Heart right ventricle (tissue), 16 donors: ENCODE measurements around the gene AMN. TPM values are rescaled to one million over a fixed set of nuclear protein-coding genes. Genes with fewer than 3 reads are reported as not detected.

Source experiments
- ATAC-seq, 8 donors: fragments of 200-7000 bp; cut with Tn5 transposase; one replicate each; pipeline ENCODE4 v1.9.1; 2020; ENCODE audit warnings: mild to moderate bottlenecking in 8 of 8, moderate library complexity in 8 of 8, moderate number of reproducible peaks in 1 of 8
- DNase-seq, 2 donors: peaks; one replicate each; pipeline ENCODE4 v3.0.0-alpha.2; 2020
- H3K27ac ChIP-seq, 10 donors: fragments of 200-600 bp; sonication (generic) in 2 of 10; one replicate each; pipeline versions ENCODE4 v1.5.0 to v1.8.0; 2020 to 2022; ENCODE audit warnings: mild to moderate bottlenecking in 3 of 10
- H3K27me3 ChIP-seq, 7 donors: fragments of 200-600 bp; one replicate each; pipeline ENCODE4 v1.8.0; 2021 to 2022; ENCODE audit warnings: mild to moderate bottlenecking in 2 of 7
- H3K36me3 ChIP-seq, 9 donors: fragments of 200-600 bp; sonication (generic) in 1 of 9; one replicate each; pipeline versions ENCODE4 v1.5.0 to v1.8.0; 2020 to 2022; ENCODE audit warnings: mild to moderate bottlenecking in 2 of 9
- H3K4me1 ChIP-seq, 9 donors: fragments of 200-600 bp; sonication (generic) in 1 of 9; one replicate each; pipeline versions ENCODE4 v1.5.0 to v1.8.0; 2020 to 2022; ENCODE audit warnings: mild to moderate bottlenecking in 4 of 9
- H3K4me3 ChIP-seq, 10 donors: fragments of 200-600 bp; sonication (generic) in 2 of 10; one replicate each; pipeline versions ENCODE4 v1.5.0 to v1.8.0; 2020 to 2022; ENCODE audit warnings: mild to moderate bottlenecking in 7 of 10, moderate library complexity in 2 of 10
- H3K9me3 ChIP-seq, 11 donors: fragments of 200-600 bp in 10 of 11; sonication (generic) in 2 of 11; one replicate each; pipeline versions ENCODE4 v1.5.0 to v1.8.0; 2013 to 2022; ENCODE audit warnings: mild to moderate bottlenecking in 2 of 11, control low read depth in 1 of 11, moderate library complexity in 1 of 11
- CTCF ChIP-seq, 9 donors: fragments of 200-600 bp; sonication (generic) in 2 of 9; IDR thresholded peaks; one replicate each; pipeline versions ENCODE4 v1.5.0 to v1.8.0; 2021 to 2022; ENCODE audit warnings: antibody characterized with exemption in 9 of 9, mild to moderate bottlenecking in 5 of 9, moderate library complexity in 1 of 9
- WGBS, 2 donors: extraction: QIAGEN DNeasy Blood & Tissue Kit; methylation state at CpG; one replicate each; pipeline ENCODE4 v1.1.7; 2013; ENCODE audit warnings: inconsistent platforms in 1 of 2; 5-methylcytosine and 5-hydroxymethylcytosine counted together
- intact Hi-C, 10 donors: fragments of 100-400 bp; cut with DNase I; formaldehyde crosslinking; loops; one replicate each; pipeline versions ENCODE4 v1.11.1 to v1.14.2; 2022
- polyA plus RNA-seq, 2 donors: library from polyadenylated mRNA; stranded (reverse); fragments of 200-250 nt; gene quantifications; one replicate each; pipeline ENCODE4 v1.2.3, GENCODE V29; 2013
- total RNA-seq, 10 donors: library from RNA; stranded (reverse); fragmentation: NEBNext Ultra II Directional in 3 of 10; extraction: Animal tissue kit (Norgen Biotek cat#: 25700) in 3 of 10; gene quantifications; one replicate each; pipeline versions ENCODE4 v1.2.1 to v1.2.4, GENCODE V29; 2021 to 2023
- donor health status: Arrhythmogenic right ventricular cardiomyopathy.
- donor health status: ischemic (EF 13 %, LVEDD 7.1; RV severe dilation, severe dysfunction).
- donor health status: healthy with polysubstance abuse.
- donor health status: DM: no; HTN: yes; CAD: no.
- donor health status: DM: no; HTN: no; CAD: no.
- donor health status: ischemic (EF 25% LVEDD 6.9; RV normal size, moderate dysfunction).
- donor health status: ischemic (EF 25% LVEDD 5.7; RV mildly dilated, moderate dysfunction).
- donor health status: healthy.
- donor health status: DM: yes; HTN: yes; CAD: no.
- donor health status: Ischemic cardiomyopathy.
- donor health status: ischemic (EF 35%, LVEDD 5.7; RV mildly dilated, moderate dysfunction).
- donor health status: nonischemic (EF 11% LVEDD 7.7; RV severe dilation, severe dysfunction).
- donor health status: DM: yes; HTN: yes; CAD: no.
- donor health status: PGD.
- donor health status: ischemic (EF 29% LVEDD 5.4; RV normal size, mild dysfunction).
- donor health status: nonischemic (EF 23%, LVEDD 6.1; RV moderate dilation, normal function).

The AMN gene
- total and polyA plus RNA-seq, 12 donors = 0.15 to 0.40 (median 0.17) TPM; not detected in 9

- DNase-seq = no peak
- no peak for ATAC-seq
- 91 to 92% methylated on average over 29 of the region's 29 CpGs for WGBS, 2 donors
- peaks cover 4 to 95% (median 77%) of the 10 kb centered on the region in 9 donors for H3K36me3 ChIP-seq
- H3K4me3 ChIP-seq = no peak overlapping the region
- peaks cover 3 to 27% (median 9%) of the 10 kb centered on the region in 9 donors for H3K4me1 ChIP-seq
- no peaks in the 10 kb centered on the region for H3K9me3 ChIP-seq
- intact Hi-C loops = no loop called here
- TF ChIP-seq CTCF (IDR thresholded peaks at IDR 0.05) = no peak
- H3K27ac ChIP-seq = no peak overlapping the region
- H3K27me3 ChIP-seq = no peaks in the 10 kb centered on the region
Observed at GRCh38 chr14:102945346-102946130, 23.1 kb downstream of the AMN start.

- no peak for TF ChIP-seq CTCF (IDR thresholded peaks at IDR 0.05)
- Histone ChIP-seq H3K36me3 (peaks cover 4 to 95% (median 81%) of the 10 kb centered on the region in 9 donors), H3K9me3 (no peaks in the 10 kb centered on the region), H3K27ac (no peak overlapping the region), H3K27me3 (no peaks in the 10 kb centered on the region), H3K4me3 (no peak overlapping the region), H3K4me1 (peaks cover 0 to 20% (median 7%) of the 10 kb centered on the region in 9 donors)
- intact Hi-C loops = no loop called here
- DNase-seq (no peak), ATAC-seq (no peak)
- WGBS, 2 donors = 90 to 94% methylated on average over 27 of the region's 27 CpGs
Observed at GRCh38 chr14:102947321-102948103, 25.0 kb downstream of the AMN start.

GRCh38 chr14:102948698-102949061 lies 26.2 kb downstream of the AMN start:
- peaks cover 0 to 20% (median 7%) of the 10 kb centered on the region in 9 donors for H3K4me1 ChIP-seq
- no peak overlapping the region for H3K4me3 ChIP-seq
- no peak for TF ChIP-seq CTCF (IDR thresholded peaks at IDR 0.05)
- ATAC-seq (no peak), DNase-seq (no peak)
- WGBS, 2 donors = 82 to 83% methylated on average over 9 of the region's 9 CpGs
- intact Hi-C loops = no loop called here
- no peak overlapping the region for H3K27ac ChIP-seq
- H3K27me3 ChIP-seq = no peaks in the 10 kb centered on the region
- H3K9me3 ChIP-seq = no peaks in the 10 kb centered on the region
- peaks cover 7 to 95% (median 82%) of the 10 kb centered on the region in 9 donors for H3K36me3 ChIP-seq

- intact Hi-C loops = no loop called here
- WGBS, 2 donors = 86 to 87% methylated on average over 28 of the region's 28 CpGs
- H3K9me3 ChIP-seq = no peaks in the 10 kb centered on the region
- H3K27me3 ChIP-seq = no peaks in the 10 kb centered on the region
- no peak overlapping the region for H3K4me3 ChIP-seq
- peaks cover 0 to 20% (median 7%) of the 10 kb centered on the region in 9 donors for H3K4me1 ChIP-seq
- DNase-seq = no peak
- peaks cover 7 to 95% (median 82%) of the 10 kb centered on the region in 9 donors for H3K36me3 ChIP-seq
- no peak overlapping the region for H3K27ac ChIP-seq
- TF ChIP-seq CTCF (IDR thresholded peaks at IDR 0.05) = no peak
- ATAC-seq = peak in 1 of 8 donors; percentile 4
Observed at GRCh38 chr14:102949062-102949800, 26.8 kb downstream of the AMN start.
